HG03039 (cell line): ENCODE results near the gene PRPS1.
"Not testable (repeated sequence)": the region's sequence is repeated elsewhere in the genome, so short reads cannot be mapped to it uniquely, and the experiment has no call there.

Experiments
- ATAC-seq: cut with Tn5 transposase; IDR thresholded peaks from one replicate; pipeline ENCODE4 v1.9.1; 2021; ENCODE audit warnings: mild to moderate bottlenecking, moderate library complexity; ENCODE audit not compliant: unreplicated experiment

PRPS1 gene

DNA sequence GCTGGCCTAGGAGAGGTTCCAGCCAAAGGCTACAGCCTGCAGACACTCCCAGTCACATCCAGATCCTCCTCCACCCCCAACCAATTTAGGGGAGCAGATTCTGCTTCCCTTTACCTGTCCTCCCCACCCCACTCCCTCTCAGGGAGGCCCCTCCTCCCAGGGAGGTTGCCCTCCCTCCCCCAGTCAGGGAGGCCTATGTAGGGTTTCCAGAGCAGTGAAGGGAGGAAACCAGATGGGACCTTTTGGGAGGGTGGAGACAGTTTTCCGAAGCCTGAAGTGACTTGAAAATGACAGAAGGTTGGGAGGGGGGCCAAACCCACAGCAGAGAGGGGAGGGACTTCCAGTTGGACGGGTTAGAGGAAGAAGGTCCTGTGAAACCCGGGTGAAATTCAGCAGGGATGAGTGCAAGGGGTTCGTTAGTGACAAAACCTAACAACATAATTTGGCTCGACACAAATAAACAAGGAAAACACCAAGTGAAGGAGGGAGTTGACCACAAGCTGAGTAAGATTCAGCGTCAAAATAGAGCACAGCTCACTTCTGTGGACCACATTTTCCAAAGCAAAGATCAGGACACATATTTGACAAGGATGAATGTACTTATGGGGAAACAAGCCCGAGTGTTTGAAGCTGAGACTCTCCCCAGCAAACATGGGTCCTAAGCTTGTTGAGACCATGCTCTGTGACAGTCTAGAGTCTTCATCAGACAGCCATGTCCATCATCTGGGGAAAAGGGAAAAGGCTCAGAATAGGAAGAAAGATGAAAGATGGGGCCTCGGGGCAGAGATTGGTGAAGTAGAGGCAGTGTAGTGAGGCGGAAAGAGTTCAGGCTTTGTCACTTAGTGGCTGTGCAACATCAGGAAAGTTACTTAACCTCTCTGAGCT lies 46.4 kb downstream of the PRPS1 start:
- no peak for ATAC-seq

DNA sequence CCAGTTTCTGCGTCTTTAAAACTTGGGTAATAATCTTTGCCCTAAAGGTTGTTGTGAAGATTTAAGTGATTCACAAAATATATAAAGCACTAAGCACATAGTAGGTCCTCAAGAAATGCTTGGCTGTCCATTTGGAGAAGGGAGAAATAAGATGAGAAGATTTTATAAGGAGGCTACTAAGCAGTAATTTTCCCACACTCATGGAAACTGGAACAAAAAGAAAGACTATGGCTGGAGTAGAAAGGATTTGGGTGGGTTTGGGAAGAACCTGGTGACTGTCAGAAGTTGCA lies 47.0 kb downstream of the PRPS1 start:
- no peak for ATAC-seq

DNA sequence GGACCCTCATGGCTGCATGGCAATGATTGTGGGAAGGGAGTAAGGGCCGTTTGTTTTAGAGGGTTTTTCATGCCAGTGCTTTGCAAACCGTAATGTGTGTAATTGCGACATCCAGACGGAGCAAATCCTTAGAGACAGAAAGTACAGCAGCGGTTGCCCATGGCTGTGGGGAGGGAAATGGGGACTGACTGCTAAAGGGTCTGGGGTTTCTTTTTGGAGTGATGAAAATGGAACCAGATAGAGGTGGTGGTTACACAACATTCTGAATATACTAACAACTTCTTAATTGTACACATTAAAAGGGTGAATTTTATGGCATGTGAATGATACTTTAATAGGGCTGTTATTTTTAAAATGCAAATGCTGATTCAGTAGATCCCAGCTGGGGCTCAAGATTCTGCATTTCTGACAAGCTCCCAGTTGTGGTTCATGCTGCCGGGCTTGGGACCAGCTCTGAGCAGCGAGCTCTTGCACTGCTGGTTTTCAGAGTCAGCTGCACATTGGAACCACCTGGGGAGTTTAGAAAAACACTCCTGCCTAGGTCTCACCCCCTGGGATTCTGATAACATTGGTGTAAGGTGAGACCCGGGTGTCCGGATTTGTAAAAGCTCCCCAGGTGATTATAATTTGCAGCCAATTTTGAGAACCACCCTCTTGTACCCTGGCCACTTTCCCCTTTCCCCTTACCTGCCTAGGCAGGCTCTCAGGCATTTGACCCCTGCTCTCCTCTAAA lies 47.7 kb downstream of the PRPS1 start:
- ATAC-seq = no peak

DNA sequence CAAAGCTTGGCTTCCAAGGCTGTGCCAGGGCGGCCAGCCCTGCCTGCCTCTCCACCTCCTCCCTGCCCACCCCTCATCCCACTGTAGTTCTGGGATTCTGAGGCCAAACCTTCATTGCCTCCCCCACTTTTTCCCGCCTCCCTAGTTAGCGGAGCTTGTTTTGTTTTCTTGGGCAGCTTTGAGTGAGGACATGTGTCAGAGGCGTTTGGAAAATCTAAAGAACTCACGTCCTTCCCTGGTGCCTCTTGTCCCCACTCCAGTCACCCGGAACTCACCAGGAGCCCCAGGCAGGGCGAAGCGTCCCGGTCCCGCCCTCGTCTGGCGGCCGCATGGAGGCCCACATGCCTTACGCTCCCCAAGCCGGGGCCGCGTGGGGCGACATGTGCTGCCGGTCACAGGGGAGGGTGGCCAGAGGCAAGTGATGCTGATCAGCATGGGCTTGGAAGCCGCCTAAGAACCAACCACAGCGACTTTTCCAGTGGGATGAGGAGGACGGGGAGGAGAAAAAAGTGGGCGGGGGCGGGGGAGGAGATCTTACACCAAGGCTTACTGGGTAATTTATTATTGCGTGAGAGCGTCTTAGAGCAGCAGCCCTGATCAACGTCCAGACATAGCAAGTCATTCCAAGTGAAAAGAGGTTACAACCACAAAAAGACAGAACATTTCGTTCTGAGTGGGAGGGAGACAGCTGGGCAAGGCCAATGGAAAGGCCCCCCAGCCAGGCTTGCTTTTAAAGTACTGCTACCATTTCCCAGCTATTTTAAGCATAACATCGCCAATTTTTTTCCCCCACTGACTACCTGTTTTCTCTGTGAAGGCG lies 48.5 kb downstream of the PRPS1 start:
- ATAC-seq = no peak

DNA sequence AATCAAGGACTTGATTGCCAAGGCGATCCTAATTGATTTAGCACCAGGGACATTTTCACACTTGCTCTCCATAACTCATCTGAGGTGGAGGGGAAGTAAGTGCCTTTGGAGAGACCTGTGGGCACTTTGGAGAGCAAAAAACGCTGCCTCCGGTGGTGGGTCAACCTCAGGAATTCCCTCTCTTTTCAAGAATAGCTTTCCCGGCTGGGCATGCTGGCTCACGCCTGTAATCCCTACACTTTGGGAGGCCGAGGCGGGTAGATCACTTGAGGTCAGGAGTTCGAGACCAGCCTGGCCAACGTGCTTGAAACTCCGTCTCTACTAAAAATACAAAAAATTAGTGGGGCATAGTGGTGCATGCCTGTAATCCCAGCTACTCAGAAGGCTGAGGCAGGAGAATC lies 49.2 kb downstream of the PRPS1 start:
- no peak for ATAC-seq

DNA sequence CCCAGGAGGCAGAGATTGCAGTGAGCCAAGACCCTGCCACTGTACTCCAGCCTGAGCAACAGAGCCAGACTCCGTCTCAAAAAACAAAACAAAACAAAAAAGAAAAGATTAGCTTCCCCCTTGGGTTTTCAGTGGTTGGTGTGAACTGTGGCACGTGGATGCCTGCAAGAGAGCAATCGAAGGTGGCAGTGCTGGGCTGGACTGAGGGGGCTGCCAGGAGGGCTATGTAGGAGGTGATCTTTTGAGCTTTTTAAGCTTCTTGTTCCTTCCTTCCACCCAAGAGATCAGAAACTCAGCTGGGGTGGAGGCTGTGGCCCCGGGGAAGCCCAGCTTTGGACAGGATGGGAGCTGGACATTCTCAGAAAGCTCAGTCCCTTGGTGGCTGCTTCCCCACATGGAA lies 49.6 kb downstream of the PRPS1 start:
- ATAC-seq = no peak

DNA sequence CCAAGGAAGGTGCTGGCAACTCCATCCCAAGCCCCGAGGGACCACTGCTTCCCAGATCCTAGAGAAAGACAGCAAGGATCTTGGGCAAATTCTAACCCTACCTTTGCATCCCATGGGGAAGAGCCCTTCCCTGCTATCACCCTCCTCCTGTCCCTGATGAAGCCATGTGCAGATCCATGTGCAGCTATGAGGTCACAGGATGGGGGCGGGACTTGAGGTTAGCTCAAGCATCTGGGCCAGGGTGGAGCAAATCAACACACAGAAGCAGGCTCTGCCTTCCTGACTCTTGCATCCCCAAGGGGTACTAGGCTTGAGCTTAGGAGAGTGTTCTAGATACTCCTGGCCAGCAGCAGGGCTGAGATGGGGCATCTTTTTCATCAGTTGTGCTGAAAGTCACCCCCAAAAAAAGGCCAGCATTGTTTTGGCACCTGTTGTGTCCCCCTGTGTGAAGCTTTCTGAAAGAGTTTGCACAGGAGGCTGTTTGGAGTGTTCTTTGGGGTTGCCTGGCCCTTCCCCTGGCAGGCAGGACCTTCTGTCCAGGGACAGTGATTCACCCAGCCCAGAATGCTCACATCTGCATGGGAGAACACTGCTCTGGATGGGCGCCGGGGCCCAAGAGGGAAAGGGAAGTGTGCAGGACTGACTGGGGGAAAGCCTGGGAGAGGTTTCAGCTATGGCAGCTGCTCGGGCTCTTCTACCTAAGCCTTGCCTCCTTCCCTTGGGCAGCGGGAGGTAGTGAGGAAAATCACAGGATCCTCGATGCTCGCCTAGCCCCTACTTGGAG lies 50.8 kb downstream of the PRPS1 start:
- no peak for ATAC-seq

DNA sequence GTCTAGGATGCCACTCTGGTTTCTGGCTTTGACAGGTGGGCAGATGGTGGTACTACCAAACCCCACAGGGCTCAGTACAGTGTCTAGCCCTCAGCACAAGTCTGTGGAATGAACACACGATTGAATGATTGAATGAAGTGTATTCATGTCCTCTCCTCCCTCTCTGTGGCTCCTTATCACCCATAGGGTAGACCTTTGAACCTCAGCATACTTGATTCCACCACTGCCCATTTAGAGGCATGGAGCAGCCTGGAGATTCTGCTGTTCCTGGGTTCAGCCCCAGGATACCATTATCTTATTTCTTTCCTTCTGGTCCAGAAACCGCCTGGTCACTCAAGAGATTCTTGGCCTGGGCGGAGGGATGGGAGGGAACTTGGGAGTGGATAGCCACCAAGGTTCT lies 53.9 kb downstream of the PRPS1 start:
- ATAC-seq = no peak

DNA sequence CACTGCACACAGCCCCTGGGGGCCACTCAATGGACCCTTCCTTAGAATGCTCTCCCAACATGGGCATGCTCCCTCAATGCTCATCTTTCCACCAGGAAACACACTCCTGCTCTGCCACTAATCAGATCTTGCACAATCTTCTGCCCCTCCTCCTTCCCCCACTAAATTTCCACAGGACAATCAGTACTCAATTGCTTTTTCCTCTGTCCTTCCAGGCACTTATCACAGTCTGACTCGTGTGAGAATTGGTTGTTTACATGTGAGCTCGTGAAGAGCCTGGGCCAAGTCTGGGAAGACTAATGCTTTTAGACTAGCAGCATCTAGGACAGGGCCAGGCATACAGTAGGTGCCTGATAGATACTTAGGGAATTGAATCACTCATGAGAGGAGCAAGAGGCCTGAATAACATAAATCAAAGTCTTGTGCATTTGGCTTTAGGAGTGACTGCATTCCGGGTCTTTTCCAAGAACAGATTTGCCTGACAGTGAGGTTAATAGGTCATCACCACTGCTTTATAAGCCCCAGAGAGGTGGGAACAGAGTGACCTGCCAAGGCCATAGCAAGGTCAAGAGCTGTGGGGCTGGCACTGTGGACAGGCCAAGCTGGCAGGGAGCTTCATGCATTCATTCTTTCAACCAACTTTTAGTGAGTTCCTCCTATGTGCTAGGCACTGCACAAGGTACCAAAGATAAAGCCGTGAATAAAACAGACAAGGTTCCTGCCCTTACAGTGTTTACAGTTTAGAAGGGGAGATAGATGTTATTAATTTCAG lies 55.0 kb downstream of the PRPS1 start:
- ATAC-seq = no peak

DNA sequence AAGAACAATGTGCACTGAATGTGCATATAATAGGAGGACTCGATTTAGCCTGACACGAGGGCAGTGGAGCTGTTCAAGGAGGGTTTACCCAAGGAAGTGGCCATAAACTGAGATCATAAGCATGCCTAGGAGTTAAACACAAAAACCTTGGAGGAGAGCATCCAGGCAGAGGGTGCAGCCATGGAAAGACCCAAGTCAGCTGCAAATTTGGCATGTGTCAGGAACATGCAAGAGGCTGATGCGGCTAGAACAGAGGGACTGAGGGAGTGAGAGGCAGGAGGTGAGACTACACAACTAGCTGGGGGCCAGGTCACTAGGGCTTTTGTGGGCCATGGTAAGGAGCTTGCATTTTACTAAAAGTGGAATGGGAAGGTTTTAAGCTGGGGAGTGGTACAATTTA lies 55.6 kb downstream of the PRPS1 start:
- no peak for ATAC-seq

DNA sequence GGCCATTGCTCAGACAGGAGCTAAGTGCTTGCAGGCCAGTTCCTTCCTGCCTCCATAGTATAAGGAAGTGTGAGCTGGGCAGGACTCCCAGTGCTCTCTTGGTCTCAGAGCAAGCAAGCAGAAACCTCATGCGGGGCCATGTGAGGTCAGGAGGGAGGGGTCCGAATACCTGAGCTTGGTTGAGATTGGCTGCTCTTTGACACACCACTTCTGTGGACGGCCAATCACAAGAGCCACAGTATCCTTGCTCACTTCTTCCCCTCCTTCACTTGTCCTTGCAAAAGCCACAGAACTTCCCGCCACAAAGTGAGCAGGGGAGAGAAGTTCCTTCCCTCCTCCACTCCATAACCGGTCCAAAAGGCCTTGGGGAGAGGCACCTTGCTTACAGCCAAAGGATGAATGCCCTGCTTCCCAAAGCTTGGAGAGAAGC lies 56.7 kb downstream of the PRPS1 start:
- peak; percentile 76 for ATAC-seq

DNA sequence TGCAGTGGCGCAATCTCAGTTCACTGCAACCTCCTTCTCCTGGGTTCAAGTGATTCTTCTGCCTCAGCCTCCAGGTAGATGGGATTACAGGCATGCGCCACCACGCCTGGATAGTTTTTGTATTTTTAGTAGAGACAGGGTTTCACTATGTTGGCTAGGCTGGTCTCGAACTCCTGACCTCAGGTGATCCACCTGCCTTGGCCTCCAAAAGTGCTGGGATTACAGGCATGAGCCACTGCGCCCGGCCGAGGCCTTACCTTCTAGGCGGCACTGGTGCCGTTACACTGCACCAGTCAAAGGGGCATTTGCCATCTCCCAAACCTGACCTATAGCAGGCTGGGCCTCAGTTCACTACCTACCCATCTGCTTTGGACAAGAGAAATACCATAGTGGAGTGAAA lies 57.3 kb downstream of the PRPS1 start:
- ATAC-seq = not testable (repeated sequence)

DNA sequence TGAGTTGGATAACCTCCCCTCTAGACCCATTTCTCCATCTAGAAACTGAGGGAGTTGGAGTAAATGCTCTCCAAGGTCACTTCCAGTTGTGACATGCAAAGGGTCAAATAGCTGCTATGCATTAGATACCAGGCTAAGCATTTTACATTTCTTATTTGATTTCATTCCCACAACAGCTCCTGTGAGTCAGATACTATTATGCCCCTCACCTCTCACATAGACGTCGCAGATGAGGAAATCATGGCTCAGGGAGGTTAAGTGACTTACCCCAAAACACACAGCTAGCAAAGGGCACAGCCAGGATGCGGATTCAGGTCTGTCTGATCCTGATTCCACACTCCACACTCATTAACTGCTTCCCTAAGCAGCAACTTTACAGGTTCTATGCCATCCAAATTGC lies 57.7 kb downstream of the PRPS1 start:
- ATAC-seq = no peak

DNA sequence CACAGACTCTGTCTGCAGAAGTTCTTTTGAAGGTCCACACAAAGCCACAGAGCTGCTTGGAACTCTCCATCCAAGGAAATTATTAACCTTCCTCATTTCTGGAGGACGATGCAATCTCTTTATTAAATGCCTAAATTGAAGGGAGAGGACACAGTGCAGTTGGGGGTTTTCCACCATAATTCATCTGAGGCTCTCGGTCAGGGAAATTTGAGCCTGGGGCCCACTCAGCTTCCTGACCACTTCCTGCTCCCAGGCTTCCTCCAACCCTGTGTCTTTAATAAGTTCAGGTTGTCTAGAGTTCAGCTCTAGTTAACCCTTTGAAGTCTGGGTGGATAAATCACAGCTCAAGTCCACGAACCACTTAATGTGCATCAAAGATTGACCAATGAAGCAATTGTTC lies 58.5 kb downstream of the PRPS1 start:
- peak; percentile 38 for ATAC-seq

DNA sequence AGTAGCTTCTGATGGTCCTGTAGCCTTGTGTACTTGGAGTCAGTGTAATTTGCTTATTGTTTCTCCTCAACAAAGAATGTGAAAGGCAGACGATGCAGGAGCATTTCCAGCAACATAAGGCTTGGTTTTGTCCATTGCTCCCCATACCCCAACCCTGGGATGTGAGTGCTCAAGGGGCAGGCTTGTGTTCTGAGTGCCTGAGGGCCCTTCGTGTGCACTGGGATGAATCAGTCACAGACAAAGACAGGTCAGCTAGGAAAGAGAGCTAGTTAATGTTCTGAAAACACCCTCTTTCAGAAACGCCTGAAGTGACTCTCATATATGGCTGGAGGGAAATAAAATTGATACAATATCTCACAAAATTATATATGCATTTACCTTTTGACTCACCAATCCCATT lies 59.1 kb downstream of the PRPS1 start:
- ATAC-seq = no peak

DNA sequence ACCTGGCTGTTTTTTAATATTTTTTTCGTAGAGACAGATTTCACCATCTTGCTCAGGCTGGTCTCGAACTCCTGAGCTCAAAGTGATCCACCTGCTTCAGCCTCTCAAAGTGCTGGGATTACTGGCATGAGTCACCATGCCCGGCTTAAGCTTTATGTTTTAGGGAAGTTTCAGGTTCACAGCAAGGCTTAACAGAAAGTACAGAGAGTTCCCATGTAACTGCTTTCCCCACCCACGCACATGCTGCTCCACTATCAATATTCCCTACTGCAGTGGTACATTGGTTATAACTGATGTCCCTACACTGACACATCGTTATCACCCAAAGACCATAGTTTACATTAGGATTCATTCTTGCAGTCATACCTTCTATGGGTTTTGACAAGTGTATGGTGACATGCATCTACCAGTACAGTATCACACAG lies 62.7 kb downstream of the PRPS1 start:
- no peak for ATAC-seq

DNA sequence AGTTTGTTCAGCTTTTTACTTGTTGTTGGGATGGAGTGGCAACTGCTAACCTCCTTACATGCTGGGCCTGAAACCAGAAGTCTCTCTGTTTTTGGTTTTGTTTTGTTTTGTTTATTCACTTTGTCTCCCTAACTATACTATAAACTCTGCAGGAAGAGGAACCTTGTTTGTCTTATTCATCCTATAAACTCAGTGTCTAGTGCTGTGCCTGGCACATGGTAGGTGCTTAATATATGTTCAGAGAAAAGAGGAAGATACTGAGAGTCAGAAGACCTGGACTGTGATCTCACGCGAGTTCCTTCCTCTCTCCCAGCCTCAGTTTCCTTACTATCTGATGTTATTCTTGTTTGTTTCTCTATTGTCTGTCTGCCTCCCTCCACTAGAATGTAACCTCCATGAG lies 71.3 kb downstream of the PRPS1 start:
- no peak for ATAC-seq

DNA sequence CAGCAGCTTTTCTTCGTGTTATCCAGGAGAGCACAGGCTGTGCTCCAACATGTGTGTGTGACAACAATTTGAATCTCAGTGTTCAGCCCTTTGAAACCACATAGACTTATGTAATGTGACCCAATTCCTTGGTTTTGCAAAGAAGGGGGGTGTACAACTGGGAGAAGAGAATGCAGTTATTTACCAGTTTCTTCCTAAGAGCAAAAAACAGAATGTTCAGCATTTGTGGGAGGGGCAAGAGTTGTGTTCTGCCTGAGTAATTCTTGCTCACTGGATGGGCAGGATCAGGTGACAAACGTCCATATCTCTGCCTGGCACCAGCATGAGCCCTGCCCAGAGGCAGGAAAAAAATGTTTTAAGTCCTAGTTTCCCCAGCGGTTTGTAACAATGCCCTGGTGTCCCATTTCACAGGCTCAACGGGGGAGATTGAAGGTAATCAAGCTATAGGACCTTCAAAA lies 72.0 kb downstream of the PRPS1 start:
- ATAC-seq = no peak
